Lower leg skin (tissue), 4 donors: ENCODE measurements around the gene CADM1. TPM values are rescaled to one million over a fixed set of nuclear protein-coding genes. Genes with fewer than 3 reads are reported as not detected.

Experiments
- DNase-seq, 2 donors: peaks; one replicate each; pipeline ENCODE4 v3.0.0-alpha.2; 2019; ENCODE audit warnings: low spot score in 2 of 2
- H3K4me3 ChIP-seq: fragments of 200-600 bp; sonication (generic); 2 replicates; pipeline ENCODE4 v1.5.1; 2017; ENCODE audit warnings: mild to moderate bottlenecking, low read depth; ENCODE audit not compliant: poor library complexity, severe bottlenecking
- CTCF ChIP-seq, 3 donors: fragments of 450-650 bp; IDR thresholded peaks; one replicate each; pipeline ENCODE4 v1.5.1; 2016; ENCODE audit warnings: antibody characterized with exemption in 3 of 3, mild to moderate bottlenecking in 3 of 3, moderate library complexity in 2 of 3
- POLR2A ChIP-seq, 2 donors: fragments of 450-650 bp; IDR thresholded peaks; one replicate each; pipeline ENCODE4 v1.6.1; 2016 to 2017; ENCODE audit warnings: antibody characterized with exemption in 2 of 2, mild to moderate bottlenecking in 1 of 2, moderate library complexity in 1 of 2
- WGBS, 2 donors: methylation state at CpG; one replicate each; pipeline ENCODE4 v1.1.5; 2018; 5-methylcytosine and 5-hydroxymethylcytosine counted together
- intact Hi-C: fragments of 100-400 bp; cut with DNase I; formaldehyde crosslinking; loops from one replicate; pipeline ENCODE4 v1.15.0; 2023; ENCODE audit warnings: low total_unique reads
- total RNA-seq, 4 donors: library from RNA; depleted of rRNA; stranded (reverse); fragments of >200 nt; gene quantifications; one replicate each; pipeline ENCODE4 v1.1.0, GENCODE V29; 2016

Gene CADM1
- total RNA-seq, 4 donors from 2014 or later = 9.4 to 21.4 (median 11.8) TPM

- intact Hi-C loops = no loop called here
- TF ChIP-seq CTCF (IDR thresholded peaks at IDR 0.05) = no peak
- TF ChIP-seq POLR2A (IDR thresholded peaks at IDR 0.05) = no peak
- DNase-seq = no peak
- H3K4me3 ChIP-seq = no peak overlapping the region
- WGBS, 2 donors = 79 to 88% methylated on average over 8 of the region's 8 CpGs
Observed at GRCh38 chr11:115213007-115213406, 291.2 kb downstream of the CADM1 start.

DNA sequence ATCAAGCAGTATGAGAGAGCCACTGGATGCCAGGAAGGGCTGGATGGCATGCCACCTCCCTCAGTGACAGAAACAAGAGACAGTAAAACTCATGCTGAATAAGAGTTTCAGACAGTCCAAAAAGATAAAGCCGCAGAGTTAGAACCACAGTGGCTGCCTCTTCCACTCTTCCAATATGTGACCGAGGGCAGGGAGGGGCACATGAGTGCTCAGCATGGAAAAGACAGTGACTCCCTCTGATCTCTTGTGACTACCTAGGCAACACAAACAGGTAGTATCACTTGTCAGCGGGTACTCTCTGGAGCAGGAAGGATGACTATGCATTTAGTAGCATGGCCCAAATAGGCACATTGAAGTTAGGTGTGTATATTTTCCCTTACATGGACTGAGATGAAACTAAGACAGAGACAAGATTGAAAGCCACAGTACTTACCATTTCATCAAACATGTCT is 295.4 kb downstream of the CADM1 start:
- no peak for DNase-seq
- intact Hi-C loops = no loop called here
- H3K4me3 ChIP-seq = no peak overlapping the region
- no peak for TF ChIP-seq POLR2A (IDR thresholded peaks at IDR 0.05)
- no peak for TF ChIP-seq CTCF (IDR thresholded peaks at IDR 0.05)
- WGBS, 2 donors = 93 to 98% methylated on average over 3 of the region's 3 CpGs

GRCh38 chr11:115207916-115208315 is 296.3 kb downstream of the CADM1 start:
- no peak overlapping the region for H3K4me3 ChIP-seq
- WGBS, 2 donors = 90 to 93% methylated on average over 1 of the region's 1 CpG
- DNase-seq = no peak
- intact Hi-C loops = no loop called here
- TF ChIP-seq CTCF (IDR thresholded peaks at IDR 0.05) (no peak), POLR2A (IDR thresholded peaks at IDR 0.05) (no peak)

- TF ChIP-seq CTCF (IDR thresholded peaks at IDR 0.05) (no peak), POLR2A (IDR thresholded peaks at IDR 0.05) (no peak)
- H3K4me3 ChIP-seq = no peak overlapping the region
- no peak for DNase-seq
- intact Hi-C loops = no loop called here
- 73 to 86% methylated on average over 4 of the region's 4 CpGs for WGBS, 2 donors
Observed at GRCh38 chr11:115207166-115207591, 297.0 kb downstream of the CADM1 start.

- DNase-seq = no peak
- WGBS, 2 donors = 86% methylated on average over 7 of the region's 7 CpGs
- intact Hi-C loops = no loop called here
- H3K4me3 ChIP-seq = no peak overlapping the region
- no peak for TF ChIP-seq POLR2A (IDR thresholded peaks at IDR 0.05)
- no peak for TF ChIP-seq CTCF (IDR thresholded peaks at IDR 0.05)
Observed at GRCh38 chr11:115206365-115207022, 297.7 kb downstream of the CADM1 start.
